ENCODE data around the gene CALML3. TPM values are rescaled to one million over a fixed set of nuclear protein-coding genes. Genes with fewer than 3 reads are reported as not detected.

CALML3 gene
- total and polyA plus RNA-seq, 2 of the 8 experiments (the other 6 are each of a cell fraction or from before 2014, with no cell fraction given) = not detected

GRCh38 chr10:5546891-5547680 is 22.3 kb downstream of the CALML3 start:
- H3K4me2 ChIP-seq (ENCODE audit: insufficient read depth in 1 of 2, low read depth in 2 of 2, low read length in 2 of 2) = no peak overlapping the region
- peaks cover 0 to 3% (median 0%) of the 10 kb centered on the region in 4 experiments; a peak in 1 of 7 replicates for H3K4me1 ChIP-seq (replicated peaks in 1 of 4; ENCODE audit: control insufficient read depth in 3 of 4, insufficient read depth in 4 of 4, low read length in 3 of 4)
- no peak overlapping the region for H4K91ac ChIP-seq (replicated peaks; ENCODE audit: insufficient read length, low read length)
- no peak overlapping the region for H2AFZ ChIP-seq (ENCODE audit: low read length)
- no peak overlapping the region for H2BK20ac ChIP-seq (ENCODE audit: low read length)
- no peaks in the 10 kb centered on the region for H3K79me1 ChIP-seq (ENCODE audit: low read depth, low read length)
- WGBS, 2 experiments (ENCODE audit: extremely low coverage in 1 of 2, insufficient coverage in 1 of 2, insufficient read length in 1 of 2, insufficient replicate concordance in 2 of 2, low coverage in 1 of 2, low lambda C conversion rate in 2 of 2, missing lambda C conversion rate in 1 of 2) = 92% methylated on average over 7 of the region's 7 CpGs; no CpG with 5 or more reads in 1 of the 2 experiments
- no peak overlapping the region for H3K23ac ChIP-seq (ENCODE audit: insufficient read length)
- no peak overlapping the region for H2AK5ac ChIP-seq (ENCODE audit: low read depth, low read length)
- no peaks in the 10 kb centered on the region for H3K23me2 ChIP-seq (ENCODE audit: low read depth, low read length)
- POLR2A ChIA-PET (ENCODE audit: partially characterized antibody) = interaction anchor here (1.0 kb wide), 1 partner anchor 17 kb away, joined by 3 read pairs; no protein-coding TSS in a partner anchor
- peak overlapping the region; percentile 3 for H4K8ac ChIP-seq (ENCODE audit: extremely low read depth, insufficient read depth, low read length)
- H3K9ac ChIP-seq (replicated peaks in 1 of 4; ENCODE audit: extremely low read depth in 1 of 4, low read depth in 3 of 4, low read length in 3 of 4) = no peak overlapping the region
- DNase-seq (ENCODE audit: low read depth in 1 of 2, low spot score in 2 of 2) = no peak
- no peak overlapping the region for H4K5ac ChIP-seq (ENCODE audit: insufficient read length, low read depth, low read length)
- no peaks in the 10 kb centered on the region for H3K79me2 ChIP-seq (ENCODE audit: control insufficient read depth in 1 of 2, insufficient read depth in 2 of 2, low read length in 2 of 2)
- 0 out of 2 replicates have a peak overlapping the region, but pooled peaks have one; percentile 27 for H2BK12ac ChIP-seq (ENCODE audit: low read depth, low read length)
- no peak overlapping the region for H2BK120ac ChIP-seq (replicated peaks; ENCODE audit: low read depth, low read length)
- no peak overlapping the region for H3K27ac ChIP-seq (ENCODE audit: low read depth, low read length)
- FAIRE-seq = no peak
- no peak for TF ChIP-seq GTF2F1 (IDR thresholded peaks at IDR 0.05; ENCODE audit: borderline replicate concordance, low read depth, low read length)
- no peak for TF ChIP-seq SUZ12 (IDR thresholded peaks at IDR 0.05; ENCODE audit: low read length)
- no peak for TF ChIP-seq EZH2 (IDR thresholded peaks at IDR 0.05; ENCODE audit: low read depth, low read length, severe bottlenecking)
- TF ChIP-seq TAF7 (optimal IDR thresholded peaks at IDR 0.05; ENCODE audit: borderline replicate concordance, low read depth, low read length) = no peak
- no peak overlapping the region for H2BK15ac ChIP-seq (ENCODE audit: low read length)
- H2BK5ac ChIP-seq (ENCODE audit: low read depth, low read length) = no peak overlapping the region
- H3K36me3 ChIP-seq (ENCODE audit: control insufficient read depth in 2 of 4, insufficient read depth in 4 of 4, low read length in 3 of 4) = no peaks in the 10 kb centered on the region
- no peaks in the 10 kb centered on the region for H3K27me3 ChIP-seq (replicated peaks in 1 of 4; ENCODE audit: control insufficient read depth in 3 of 4, extremely low read depth in 1 of 4, insufficient read depth in 3 of 4, low read length in 3 of 4)
- no peak overlapping the region for H3K14ac ChIP-seq (ENCODE audit: insufficient read length)
- no peak overlapping the region for H3K18ac ChIP-seq (ENCODE audit: extremely low read depth, low read length)
- CTCF ChIA-PET (ENCODE audit: partially characterized antibody) = interaction anchor here (1.8 kb wide), 1 partner anchor 76 kb away, joined by 5 read pairs; no protein-coding TSS in a partner anchor
- H4K20me1 ChIP-seq (replicated peaks in 1 of 2; ENCODE audit: control insufficient read depth in 1 of 2, insufficient read depth in 2 of 2, low read length in 2 of 2) = no peaks in the 10 kb centered on the region
- no peak overlapping the region for H3K4ac ChIP-seq (replicated peaks; ENCODE audit: insufficient read length, low read depth, low read length)
- H3K9me3 ChIP-seq (ENCODE audit: insufficient read depth in 2 of 2, low read depth in 1 of 2, low read length in 1 of 2) = peaks cover 0 to 12% of the 10 kb centered on the region in 2 experiments; a peak in 1 of 4 replicates
- H3K56ac ChIP-seq (replicated peaks; ENCODE audit: insufficient read length, low read depth, low read length) = no peak overlapping the region
- no peak overlapping the region for H3K4me3 ChIP-seq (ENCODE audit: extremely low read depth in 1 of 4, insufficient read depth in 2 of 4, low read depth in 3 of 4, low read length in 4 of 4)

Measured in H1 (cell line).